Tibial nerve (tissue), 4 donors: ENCODE measurements around the gene NOS1.

ENCODE experiments used
- CTCF ChIP-seq, 5 experiments: fragments of 200-600 bp in 3 of 5; fragments of 450-650 bp in 2 of 5; sonication (generic) in 3 of 5; IDR thresholded peaks; one replicate each; pipeline ENCODE4 v1.5.1; 2016 to 2019; ENCODE audit warnings: antibody characterized with exemption in 5 of 5, mild to moderate bottlenecking in 3 of 5, moderate library complexity in 2 of 5
- EP300 ChIP-seq, 2 donors: sonication (generic); formaldehyde crosslinking; IDR thresholded peaks; one replicate each; pipeline ENCODE4 v1.6.1; 2017; ENCODE audit warnings: antibody characterized with exemption in 2 of 2, mild to moderate bottlenecking in 1 of 2
- POLR2A ChIP-seq, 2 donors: fragments of 450-650 bp; IDR thresholded peaks; one replicate each; pipeline ENCODE4 v1.6.1; 2017; ENCODE audit warnings: antibody characterized with exemption in 2 of 2, mild to moderate bottlenecking in 2 of 2, moderate library complexity in 2 of 2

GRCh38 chr12:117168976-117169375, 192.4 kb downstream of the NOS1 start:
- no peak for TF ChIP-seq EP300 (IDR thresholded peaks at IDR 0.05)
- TF ChIP-seq POLR2A (IDR thresholded peaks at IDR 0.05), result no peak
- no peak for TF ChIP-seq CTCF (IDR thresholded peaks at IDR 0.05)
